ENCODE data around the gene ATP8A2. TPM values are rescaled to one million over a fixed set of nuclear protein-coding genes. Genes with fewer than 3 reads are reported as not detected.

The ATP8A2 gene
- total RNA-seq, 2 experiments from 2014 or later, result 0.92 to 0.94 TPM

DNA sequence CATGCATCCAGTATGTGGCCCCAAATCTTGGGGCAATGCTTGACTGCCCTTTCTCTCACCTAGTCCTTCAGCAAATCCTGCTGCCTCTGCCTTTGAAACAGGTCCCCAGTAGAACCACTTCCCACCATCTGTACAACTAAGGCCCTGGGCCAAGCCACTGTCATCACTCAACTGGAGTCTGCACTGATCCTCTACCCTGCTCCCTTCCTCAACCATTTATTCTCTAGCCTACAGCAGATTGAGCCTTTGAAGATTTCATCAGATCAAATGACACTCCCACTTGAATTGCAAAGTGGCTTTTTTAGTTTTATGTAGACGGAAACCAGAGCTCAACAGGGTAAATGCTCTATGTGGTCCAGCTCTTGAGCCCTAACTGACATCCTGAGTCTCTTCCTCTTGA is 43.5 kb downstream of the ATP8A2 start:
- ChIA-PET CTCF (no interaction called here), POLR2A (no interaction called here)
- no peak for DNase-seq
- no peak overlapping the region for H3K4me3 Mint-ChIP-seq
- TF ChIP-seq, protein P1, sequence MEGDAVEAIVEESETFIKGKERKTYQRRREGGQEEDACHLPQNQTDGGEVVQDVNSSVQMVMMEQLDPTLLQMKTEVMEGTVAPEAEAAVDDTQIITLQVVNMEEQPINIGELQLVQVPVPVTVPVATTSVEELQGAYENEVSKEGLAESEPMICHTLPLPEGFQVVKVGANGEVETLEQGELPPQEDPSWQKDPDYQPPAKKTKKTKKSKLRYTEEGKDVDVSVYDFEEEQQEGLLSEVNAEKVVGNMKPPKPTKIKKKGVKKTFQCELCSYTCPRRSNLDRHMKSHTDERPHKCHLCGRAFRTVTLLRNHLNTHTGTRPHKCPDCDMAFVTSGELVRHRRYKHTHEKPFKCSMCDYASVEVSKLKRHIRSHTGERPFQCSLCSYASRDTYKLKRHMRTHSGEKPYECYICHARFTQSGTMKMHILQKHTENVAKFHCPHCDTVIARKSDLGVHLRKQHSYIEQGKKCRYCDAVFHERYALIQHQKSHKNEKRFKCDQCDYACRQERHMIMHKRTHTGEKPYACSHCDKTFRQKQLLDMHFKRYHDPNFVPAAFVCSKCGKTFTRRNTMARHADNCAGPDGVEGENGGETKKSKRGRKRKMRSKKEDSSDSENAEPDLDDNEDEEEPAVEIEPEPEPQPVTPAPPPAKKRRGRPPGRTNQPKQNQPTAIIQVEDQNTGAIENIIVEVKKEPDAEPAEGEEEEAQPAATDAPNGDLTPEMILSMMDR (IDR thresholded peaks at IDR 0.05), result no peak
- no peak for ATAC-seq
- no peak overlapping the region for H3K27ac Mint-ChIP-seq
- no peaks in the 10 kb centered on the region for H3K4me1 Mint-ChIP-seq (ENCODE audit: low read depth)
- peaks cover 20% of the 10 kb centered on the region for H3K27me3 Mint-ChIP-seq
- no peaks in the 10 kb centered on the region for H3K9me3 Mint-ChIP-seq
- intact Hi-C loops (cut with micrococcal nuclease), result no loop called here
- H3K36me3 Mint-ChIP-seq (ENCODE audit: low read depth), result no peaks in the 10 kb centered on the region

DNA sequence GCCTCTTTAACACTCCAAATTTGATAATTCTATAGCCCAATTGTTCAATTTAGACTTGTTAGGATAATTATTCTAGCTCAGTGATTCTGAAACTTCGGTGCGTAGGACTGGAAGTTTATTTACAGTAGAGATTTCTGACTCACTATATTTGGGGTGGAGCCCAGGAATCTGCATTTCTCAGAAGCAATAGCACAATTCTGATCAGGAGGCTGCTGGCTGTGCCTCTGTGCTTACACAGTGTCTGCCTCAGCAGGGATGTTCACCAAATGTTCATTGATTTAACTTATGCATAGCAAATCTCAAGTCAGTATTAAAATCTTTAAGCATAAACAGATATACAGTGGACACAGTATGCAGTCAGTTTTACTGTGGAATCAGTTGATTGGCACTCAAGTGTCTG is 45.8 kb downstream of the ATP8A2 start:
- Mint-ChIP-seq H3K27ac (no peak overlapping the region), H3K9me3 (no peaks in the 10 kb centered on the region), H3K36me3 (ENCODE audit: low read depth) (no peaks in the 10 kb centered on the region), H3K27me3 (peaks cover 20% of the 10 kb centered on the region), H3K4me1 (ENCODE audit: low read depth) (no peaks in the 10 kb centered on the region), H3K4me3 (no peak overlapping the region)
- intact Hi-C loops (cut with micrococcal nuclease), result no loop called here
- ChIA-PET CTCF (no interaction called here), POLR2A (no interaction called here)
- ATAC-seq (no peak), DNase-seq (no peak)
- TF ChIP-seq, protein P1 (IDR thresholded peaks at IDR 0.05), result no peak

DNA sequence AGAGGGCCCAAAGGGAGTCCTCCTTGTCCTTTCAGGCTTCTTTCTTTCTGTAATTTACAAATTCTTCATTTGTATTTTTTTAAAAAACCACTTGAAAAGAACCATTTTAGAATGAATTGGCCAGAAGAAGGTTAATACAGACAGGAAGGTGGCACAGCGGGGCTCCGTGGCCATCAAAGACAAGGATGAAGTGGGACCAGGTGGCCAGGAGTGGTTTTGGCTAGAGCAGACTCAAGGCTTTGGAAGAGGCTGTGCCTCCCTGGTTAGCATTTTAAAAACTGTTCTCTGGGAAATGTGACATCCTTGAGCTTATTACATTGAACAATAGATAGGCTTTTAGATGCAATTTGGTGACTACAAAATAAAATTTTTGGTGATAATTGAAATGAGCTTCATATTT is 48.4 kb downstream of the ATP8A2 start:
- TF ChIP-seq, protein P1 (IDR thresholded peaks at IDR 0.05), result no peak
- DNase-seq (no peak), ATAC-seq (no peak)
- Mint-ChIP-seq H3K27me3 (peaks cover 15% of the 10 kb centered on the region), H3K9me3 (no peaks in the 10 kb centered on the region), H3K4me1 (ENCODE audit: low read depth) (no peaks in the 10 kb centered on the region), H3K27ac (no peak overlapping the region), H3K36me3 (ENCODE audit: low read depth) (no peaks in the 10 kb centered on the region), H3K4me3 (no peak overlapping the region)
- intact Hi-C loops (cut with micrococcal nuclease), result no loop called here
- ChIA-PET POLR2A (no interaction called here), CTCF (interaction anchor here (0.6 kb wide), 1 partner anchor 10 kb away, joined by 3 read pairs; no protein-coding TSS in a partner anchor)

DNA sequence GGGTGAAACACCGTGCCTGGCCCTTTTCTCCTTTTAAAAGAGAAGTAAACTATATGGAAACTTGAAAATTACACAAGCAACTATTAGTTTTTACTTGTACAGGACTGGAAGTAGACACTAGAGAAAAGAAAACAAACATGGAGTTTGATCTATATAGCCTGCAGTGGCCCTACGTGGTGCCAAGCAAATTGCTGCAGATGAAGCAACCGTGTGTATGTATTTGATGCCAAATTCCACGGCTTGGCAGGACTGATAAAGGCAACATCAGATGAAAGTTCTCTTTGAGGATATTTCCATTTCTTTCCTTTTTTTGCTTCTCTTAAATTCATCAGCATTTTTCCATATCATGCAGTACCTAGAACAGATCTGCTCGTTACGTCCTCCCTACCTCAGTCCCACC is 49.8 kb downstream of the ATP8A2 start:
- Mint-ChIP-seq H3K27ac (no peak overlapping the region), H3K4me3 (no peak overlapping the region), H3K9me3 (no peaks in the 10 kb centered on the region), H3K4me1 (ENCODE audit: low read depth) (no peaks in the 10 kb centered on the region), H3K27me3 (peaks cover 9% of the 10 kb centered on the region), H3K36me3 (ENCODE audit: low read depth) (no peaks in the 10 kb centered on the region)
- CTCF ChIA-PET, result interaction anchor here (0.9 kb wide), 1 partner anchor 16 kb away, joined by 3 read pairs; no protein-coding TSS in a partner anchor
- no peak for ATAC-seq
- POLR2A ChIA-PET, result no interaction called here
- intact Hi-C loops (cut with micrococcal nuclease), result no loop called here
- TF ChIP-seq, protein P1 (IDR thresholded peaks at IDR 0.05), result no peak
- DNase-seq, result no peak

DNA sequence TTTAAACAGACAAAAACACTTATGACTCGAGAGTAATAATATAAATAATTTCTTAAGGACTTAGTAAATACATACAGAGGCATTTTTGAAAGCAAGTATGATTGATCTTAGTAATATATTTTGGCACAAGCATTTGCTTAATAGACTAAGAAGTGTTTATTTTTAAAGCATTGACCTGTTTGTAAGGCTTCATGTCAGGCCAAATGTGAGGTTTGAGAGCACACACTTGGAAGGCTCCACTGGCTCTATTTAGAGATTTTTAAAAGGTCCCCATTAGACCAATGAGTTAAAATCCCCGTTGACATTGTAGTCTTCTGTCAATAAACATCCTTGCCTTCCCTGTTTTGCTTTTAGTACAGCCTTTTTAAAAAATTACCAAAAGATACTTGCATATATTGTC is 50.4 kb downstream of the ATP8A2 start:
- ATAC-seq, result no peak
- H3K27me3 Mint-ChIP-seq, result peaks cover 7% of the 10 kb centered on the region

More for the DNA sequence above, 50.4 kb downstream of the ATP8A2 start:
- ChIA-PET CTCF (no interaction called here), POLR2A (no interaction called here)
- no peak for DNase-seq
- Mint-ChIP-seq H3K27ac (no peak overlapping the region), H3K4me3 (no peak overlapping the region), H3K36me3 (ENCODE audit: low read depth) (no peaks in the 10 kb centered on the region), H3K4me1 (ENCODE audit: low read depth) (no peaks in the 10 kb centered on the region), H3K9me3 (no peaks in the 10 kb centered on the region)
- intact Hi-C loops (cut with micrococcal nuclease), result no loop called here
- TF ChIP-seq, protein P1 (IDR thresholded peaks at IDR 0.05), result no peak
